SK-N-SH treated with all-trans-retinoic acid at 6 μM for 48 hours (cell line): ENCODE data around the gene PPIG.

ENCODE experiments used
- ATAC-seq: fragments of 200-7000 bp; cut with Tn5 transposase; 3 replicates; pipeline ENCODE4 v1.9.1; 2020; ENCODE audit warnings: mild to moderate bottlenecking, moderate library complexity
- ARNTL ChIP-seq: fragments of 450-650 bp; formaldehyde crosslinking; IDR thresholded peaks from 2 replicates; pipeline ENCODE4 v1.5.0; 2020; ENCODE audit warnings: low read depth, mild to moderate bottlenecking, moderate library complexity, borderline replicate concordance
- BACH2 ChIP-seq: fragments of 250-450 bp; sonication (Bioruptor Pico); IDR thresholded peaks from 2 replicates; pipeline ENCODE4 v1.9.0; 2021; ENCODE audit warnings: mild to moderate bottlenecking, borderline replicate concordance
- CREB5 ChIP-seq: fragments of 250-450 bp; sonication (Bioruptor Pico); IDR thresholded peaks from 2 replicates; pipeline ENCODE4 v1.5.1; 2020; ENCODE audit warnings: low read depth, mild to moderate bottlenecking, moderate library complexity
- CSDC2 ChIP-seq: fragments of 250-450 bp; sonication (Bioruptor Pico); IDR thresholded peaks from 2 replicates; pipeline ENCODE4 v1.5.0; 2020; ENCODE audit warnings: mild to moderate bottlenecking, moderate library complexity
- ESRRG ChIP-seq: fragments of 250-450 bp; sonication (Bioruptor Pico); IDR thresholded peaks from 2 replicates; pipeline ENCODE4 v1.6.1; 2021; ENCODE audit warnings: mild to moderate bottlenecking
- GLIS3 ChIP-seq: fragments of 250-450 bp; sonication (Bioruptor Pico); IDR thresholded peaks from 2 replicates; pipeline ENCODE4 v1.5.0; 2020; ENCODE audit warnings: mild to moderate bottlenecking, moderate library complexity
- ISL1 ChIP-seq: fragments of 250-450 bp; sonication (Bioruptor Pico); IDR thresholded peaks from 2 replicates; pipeline ENCODE4 v2.1.2; 2022; ENCODE audit warnings: mild to moderate bottlenecking, moderate library complexity
- PATZ1 ChIP-seq: fragments of 250-450 bp; sonication (Bioruptor Pico); IDR thresholded peaks from 2 replicates; pipeline ENCODE4 v1.8.0; 2020; ENCODE audit warnings: mild to moderate bottlenecking, moderate library complexity, borderline replicate concordance
- POU6F1 ChIP-seq: fragments of 250-450 bp; sonication (Bioruptor Pico); IDR thresholded peaks from 2 replicates; pipeline ENCODE4 v1.8.0; 2021; ENCODE audit warnings: low read depth, mild to moderate bottlenecking, moderate library complexity, borderline replicate concordance
- PPARA ChIP-seq: fragments of 250-450 bp; sonication (Bioruptor Pico); IDR thresholded peaks from 2 replicates; pipeline ENCODE4 v1.5.0; 2020; ENCODE audit warnings: mild to moderate bottlenecking, borderline replicate concordance
- SNAI2 ChIP-seq: fragments of 250-450 bp; sonication (Bioruptor Pico); IDR thresholded peaks from 2 replicates; pipeline ENCODE4 v1.5.0; 2020; ENCODE audit warnings: mild to moderate bottlenecking, moderate library complexity
- TCF4 ChIP-seq: fragments of 250-450 bp; sonication (Bioruptor Pico); IDR thresholded peaks from 2 replicates; pipeline ENCODE4 v1.8.0; 2021; ENCODE audit warnings: mild to moderate bottlenecking, moderate library complexity, borderline replicate concordance
- TOX ChIP-seq: fragments of 250-450 bp; sonication (Bioruptor Pico); IDR thresholded peaks from 2 replicates; pipeline ENCODE4 v1.8.0; 2021; ENCODE audit warnings: mild to moderate bottlenecking, moderate library complexity, borderline replicate concordance
- ZC3H10 ChIP-seq: fragments of 250-450 bp; sonication (Bioruptor Pico); IDR thresholded peaks from 2 replicates; pipeline ENCODE4 v1.5.1; 2021; ENCODE audit warnings: mild to moderate bottlenecking, moderate library complexity
- ZFP3 ChIP-seq: fragments of 250-450 bp; sonication (Bioruptor Pico); IDR thresholded peaks from 2 replicates; pipeline ENCODE4 v1.5.0; 2020; ENCODE audit warnings: mild to moderate bottlenecking, moderate library complexity
- ZFP30 ChIP-seq: fragments of 450-650 bp; formaldehyde crosslinking; IDR thresholded peaks from 2 replicates; pipeline ENCODE4 v1.5.0; 2022; ENCODE audit warnings: mild to moderate bottlenecking, moderate library complexity
- ZNF565 ChIP-seq: fragments of 450-650 bp; formaldehyde crosslinking; conservative IDR thresholded peaks from 2 replicates; pipeline ENCODE4 v1.5.0; 2020; ENCODE audit warnings: low read depth, mild to moderate bottlenecking, moderate library complexity
- ZNF70 ChIP-seq: fragments of 450-650 bp; formaldehyde crosslinking; IDR thresholded peaks from 2 replicates; pipeline ENCODE4 v1.5.0; 2020; ENCODE audit warnings: mild to moderate bottlenecking, moderate library complexity
- TF ChIP-seq, protein P1 (sequence below): fragments of 250-450 bp; sonication (Bioruptor Pico); IDR thresholded peaks from 2 replicates; pipeline ENCODE4 v1.5.0; 2020; ENCODE audit warnings: mild to moderate bottlenecking, moderate library complexity

Gene PPIG

GRCh38 chr2:169636440-169637097, 52.4 kb downstream of the PPIG start:
- ATAC-seq = no peak

GRCh38 chr2:169637620-169638019, 53.5 kb downstream of the PPIG start:
- ATAC-seq = no peak
- TF ChIP-seq ZNF565 (CRISPR knock-in tag) = no peak
- no peak for TF ChIP-seq ARNTL (CRISPR knock-in tag)
- TF ChIP-seq TCF4 (CRISPR knock-in tag) = no peak
- TF ChIP-seq ISL1 (CRISPR knock-in tag) = no peak
- TF ChIP-seq ZFP3 (CRISPR knock-in tag) = no peak
- no peak for TF ChIP-seq CREB5 (CRISPR knock-in tag)
- no peak for TF ChIP-seq PATZ1
- no peak for TF ChIP-seq ESRRG (CRISPR knock-in tag)
- TF ChIP-seq SNAI2 = no peak
- TF ChIP-seq ZNF70 (CRISPR knock-in tag) = no peak
- no peak for TF ChIP-seq GLIS3 (CRISPR knock-in tag)
- TF ChIP-seq CSDC2 (CRISPR knock-in tag) = no peak
- TF ChIP-seq POU6F1 = no peak
- TF ChIP-seq PPARA (CRISPR knock-in tag) = no peak
- TF ChIP-seq ZFP30 (CRISPR knock-in tag) = no peak

More at GRCh38 chr2:169636440-169637097, 52.4 kb downstream of the PPIG start:
- no peak for TF ChIP-seq CREB5 (CRISPR knock-in tag)
- no peak for TF ChIP-seq TOX (CRISPR knock-in tag)
- no peak for TF ChIP-seq ARNTL (CRISPR knock-in tag)
- no peak for TF ChIP-seq ZFP3 (CRISPR knock-in tag)
- no peak for TF ChIP-seq ZC3H10 (CRISPR knock-in tag)
- no peak for TF ChIP-seq SNAI2
- no peak for TF ChIP-seq BACH2 (CRISPR knock-in tag)
- no peak for TF ChIP-seq ISL1 (CRISPR knock-in tag)
- TF ChIP-seq ZFP30 (CRISPR knock-in tag) = no peak
- TF ChIP-seq PATZ1 = no peak
- no peak for TF ChIP-seq ZNF565 (CRISPR knock-in tag)
- TF ChIP-seq PPARA (CRISPR knock-in tag) = no peak
- TF ChIP-seq, protein P1, sequence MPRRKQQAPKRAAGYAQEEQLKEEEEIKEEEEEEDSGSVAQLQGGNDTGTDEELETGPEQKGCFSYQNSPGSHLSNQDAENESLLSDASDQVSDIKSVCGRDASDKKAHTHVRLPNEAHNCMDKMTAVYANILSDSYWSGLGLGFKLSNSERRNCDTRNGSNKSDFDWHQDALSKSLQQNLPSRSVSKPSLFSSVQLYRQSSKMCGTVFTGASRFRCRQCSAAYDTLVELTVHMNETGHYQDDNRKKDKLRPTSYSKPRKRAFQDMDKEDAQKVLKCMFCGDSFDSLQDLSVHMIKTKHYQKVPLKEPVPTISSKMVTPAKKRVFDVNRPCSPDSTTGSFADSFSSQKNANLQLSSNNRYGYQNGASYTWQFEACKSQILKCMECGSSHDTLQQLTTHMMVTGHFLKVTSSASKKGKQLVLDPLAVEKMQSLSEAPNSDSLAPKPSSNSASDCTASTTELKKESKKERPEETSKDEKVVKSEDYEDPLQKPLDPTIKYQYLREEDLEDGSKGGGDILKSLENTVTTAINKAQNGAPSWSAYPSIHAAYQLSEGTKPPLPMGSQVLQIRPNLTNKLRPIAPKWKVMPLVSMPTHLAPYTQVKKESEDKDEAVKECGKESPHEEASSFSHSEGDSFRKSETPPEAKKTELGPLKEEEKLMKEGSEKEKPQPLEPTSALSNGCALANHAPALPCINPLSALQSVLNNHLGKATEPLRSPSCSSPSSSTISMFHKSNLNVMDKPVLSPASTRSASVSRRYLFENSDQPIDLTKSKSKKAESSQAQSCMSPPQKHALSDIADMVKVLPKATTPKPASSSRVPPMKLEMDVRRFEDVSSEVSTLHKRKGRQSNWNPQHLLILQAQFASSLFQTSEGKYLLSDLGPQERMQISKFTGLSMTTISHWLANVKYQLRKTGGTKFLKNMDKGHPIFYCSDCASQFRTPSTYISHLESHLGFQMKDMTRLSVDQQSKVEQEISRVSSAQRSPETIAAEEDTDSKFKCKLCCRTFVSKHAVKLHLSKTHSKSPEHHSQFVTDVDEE (CRISPR knock-in tag) = no peak
